Measurements from ENCODE around the gene SFTPA2.
"Not testable (repeated sequence)": the region's sequence is repeated elsewhere in the genome, so short reads cannot be mapped to it uniquely, and the experiment has no call there.

The SFTPA2 gene

GRCh38 chr10:79556961-79557360, 3.2 kb downstream of the SFTPA2 start:
- not testable (repeated sequence) for DNase-seq (ENCODE audit: low spot score)

- DNase-seq (ENCODE audit: low spot score), result no peak
Observed at GRCh38 chr10:79555354-79556309, 4.6 kb downstream of the SFTPA2 start.

- DNase-seq (ENCODE audit: low spot score), result no peak
Observed at GRCh38 chr10:79552143-79552542, 8.1 kb downstream of the SFTPA2 start.

- DNase-seq (ENCODE audit: low spot score), result no peak
Observed at GRCh38 chr10:79547973-79548372, 12.2 kb downstream of the SFTPA2 start.

GRCh38 chr10:79547128-79547527, 13.1 kb downstream of the SFTPA2 start:
- not testable (repeated sequence) for DNase-seq (ENCODE audit: low spot score)

- not testable (repeated sequence) for DNase-seq (ENCODE audit: low spot score)
Observed at GRCh38 chr10:79544926-79545659, 15.1 kb downstream of the SFTPA2 start.

- not testable (repeated sequence) for DNase-seq (ENCODE audit: low spot score)
Observed at GRCh38 chr10:79544408-79544807, 15.8 kb downstream of the SFTPA2 start.

- no peak for DNase-seq (ENCODE audit: low spot score)
Observed at GRCh38 chr10:79542626-79543025, 17.6 kb downstream of the SFTPA2 start.

GRCh38 chr10:79540930-79541329, 19.3 kb downstream of the SFTPA2 start:
- not testable (repeated sequence) for DNase-seq (ENCODE audit: low spot score)

GRCh38 chr10:79538311-79538710, 21.9 kb downstream of the SFTPA2 start:
- DNase-seq (ENCODE audit: low spot score), result not testable (repeated sequence)

GRCh38 chr10:79533903-79534175, 26.4 kb downstream of the SFTPA2 start:
- DNase-seq (ENCODE audit: low spot score), result not testable (repeated sequence)

- DNase-seq (ENCODE audit: low spot score), result not testable (repeated sequence)
Observed at GRCh38 chr10:79533142-79533902, 26.9 kb downstream of the SFTPA2 start.

- DNase-seq (ENCODE audit: low spot score), result not testable (repeated sequence)
Observed at GRCh38 chr10:79528261-79528660, 31.9 kb downstream of the SFTPA2 start.

- not testable (repeated sequence) for DNase-seq (ENCODE audit: low spot score)
Observed at GRCh38 chr10:79525049-79525710, 35.0 kb downstream of the SFTPA2 start.

- not testable (repeated sequence) for DNase-seq (ENCODE audit: low spot score)
Observed at GRCh38 chr10:79523157-79523853, 36.9 kb downstream of the SFTPA2 start.

- DNase-seq (ENCODE audit: low spot score), result not testable (repeated sequence)
Observed at GRCh38 chr10:79522464-79522863, 37.7 kb downstream of the SFTPA2 start.

- not testable (repeated sequence) for DNase-seq (ENCODE audit: low spot score)
Observed at GRCh38 chr10:79521751-79522150, 38.5 kb downstream of the SFTPA2 start.

- not testable (repeated sequence) for DNase-seq (ENCODE audit: low spot score)
Observed at GRCh38 chr10:79517567-79517966, 42.6 kb downstream of the SFTPA2 start.

- DNase-seq (ENCODE audit: low spot score), result not testable (repeated sequence)
Observed at GRCh38 chr10:79516532-79517205, 43.5 kb downstream of the SFTPA2 start.

GRCh38 chr10:79511891-79512583, 48.2 kb downstream of the SFTPA2 start, which contains the start of gene EIF5AL1:
Gene EIF5AL1, plus strand, starts transcription at chr10:79512533. Its CDS starts 117 bp downstream, at chr10:79512650.
- not testable (repeated sequence) for DNase-seq (ENCODE audit: low spot score)
